Esophagus muscularis mucosa (tissue), 4 donors: ENCODE measurements around the gene IFNL1. TPM values are rescaled to one million over a fixed set of nuclear protein-coding genes. Genes with fewer than 3 reads are reported as not detected.

Experiments used
- DNase-seq: peaks from one replicate; pipeline ENCODE4 v3.0.0-alpha.2; 2017; ENCODE audit errors: extremely low spot score
- H3K27ac ChIP-seq, 4 donors: fragments of 200-600 bp; sonication (generic); replicated peaks in 1 of 4; 1 replicate in 3 of 4; 2 replicates in 1 of 4; pipeline ENCODE4 v1.5.1; 2016 to 2019; ENCODE audit warnings: mild to moderate bottlenecking in 1 of 4
- H3K27me3 ChIP-seq, 4 donors: fragments of 200-600 bp; sonication (generic); one replicate each; pipeline versions ENCODE4 v1.5.1 to v1.6.0; 2016 to 2019
- H3K36me3 ChIP-seq, 4 donors: fragments of 200-600 bp; sonication (generic); one replicate each; pipeline ENCODE4 v1.5.1; 2016 to 2019
- H3K4me1 ChIP-seq, 4 donors: fragments of 200-600 bp; sonication (generic); one replicate each; pipeline ENCODE4 v1.5.1; 2016 to 2019
- H3K4me3 ChIP-seq, 4 donors: fragments of 200-600 bp; sonication (generic); 1 replicate in 2 of 4; 2 replicates in 2 of 4; pipeline ENCODE4 v1.5.1; 2016 to 2019; ENCODE audit warnings: mild to moderate bottlenecking in 4 of 4, moderate library complexity in 1 of 4
- H3K9me3 ChIP-seq, 4 donors: fragments of 200-600 bp; sonication (generic); 1 replicate in 3 of 4; 2 replicates in 1 of 4; pipeline ENCODE4 v1.5.1; 2016 to 2019
- CTCF ChIP-seq, 3 experiments: fragments of 200-600 bp in 2 of 3; fragments of 450-650 bp in 1 of 3; sonication (generic) in 2 of 3; IDR thresholded peaks; one replicate each; pipeline ENCODE4 v1.5.1; 2017 to 2019; ENCODE audit warnings: antibody characterized with exemption in 3 of 3, mild to moderate bottlenecking in 2 of 3, moderate library complexity in 1 of 3
- EP300 ChIP-seq: sonication (generic); formaldehyde crosslinking; IDR thresholded peaks from one replicate; pipeline ENCODE4 v1.6.1; 2017; ENCODE audit warnings: antibody characterized with exemption
- POLR2A ChIP-seq: fragments of 450-650 bp; IDR thresholded peaks from one replicate; pipeline ENCODE4 v1.6.1; 2017; ENCODE audit warnings: antibody characterized with exemption, moderate library complexity, mild to moderate bottlenecking, low read depth
- POLR2AphosphoS5 ChIP-seq, 2 donors: sonication (generic); formaldehyde crosslinking; IDR thresholded peaks; one replicate each; pipeline ENCODE4 v1.6.1; 2017; ENCODE audit warnings: antibody characterized with exemption in 2 of 2
- WGBS: methylation state at CpG from one replicate; pipeline ENCODE4 v1.1.5; 2018; 5-methylcytosine and 5-hydroxymethylcytosine counted together
- intact Hi-C: fragments of 100-400 bp; cut with DNase I; formaldehyde crosslinking; loops from one replicate; pipeline ENCODE4 v1.15.1; 2023
- total RNA-seq, 4 donors: library from RNA; depleted of rRNA; stranded (reverse); fragments of >200 nt; gene quantifications; one replicate each; pipeline versions ENCODE4 v1.1.0 to v1.2.1, GENCODE V29; 2016

The IFNL1 gene
- total RNA-seq, 4 donors from 2014 or later: not detected

- H3K4me3 ChIP-seq: no peak overlapping the region
- intact Hi-C loops: no loop called here
- TF ChIP-seq POLR2AphosphoS5 (IDR thresholded peaks at IDR 0.05) (no peak), CTCF (IDR thresholded peaks at IDR 0.05) (no peak), POLR2A (no peak), EP300 (no peak)
- no peaks in the 10 kb centered on the region for H3K4me1 ChIP-seq
- H3K27me3 ChIP-seq: peaks cover 0 to 61% (median 0%) of the 10 kb centered on the region in 4 donors
- H3K27ac ChIP-seq: no peak overlapping the region
- no peaks in the 10 kb centered on the region for H3K9me3 ChIP-seq
- no peak for DNase-seq
- 87% methylated on average over 28 of the region's 29 CpGs for WGBS
- H3K36me3 ChIP-seq: no peaks in the 10 kb centered on the region
Observed at GRCh38 chr19:39254531-39255345, 41.5 kb upstream of the IFNL1 start.

GRCh38 chr19:39257227-39257626 is 39.0 kb upstream of the IFNL1 start:
- no peak for DNase-seq
- intact Hi-C loops: no loop called here
- Histone ChIP-seq H3K36me3 (no peaks in the 10 kb centered on the region), H3K4me1 (no peaks in the 10 kb centered on the region), H3K9me3 (no peaks in the 10 kb centered on the region), H3K4me3 (no peak overlapping the region), H3K27ac (no peak overlapping the region), H3K27me3 (peaks cover 0 to 67% (median 2%) of the 10 kb centered on the region in 4 donors)
- TF ChIP-seq POLR2A (no peak), EP300 (no peak), POLR2AphosphoS5 (IDR thresholded peaks at IDR 0.05) (no peak)
- whole genome bisulfite sequencing: 97% methylated on average over 4 of the region's 4 CpGs

- Histone ChIP-seq H3K4me3 (no peak overlapping the region), H3K4me1 (peaks cover 6 to 20% (median 18%) of the 10 kb centered on the region in 4 donors), H3K27ac (no peak overlapping the region), H3K27me3 (peaks cover 3 to 82% (median 28%) of the 10 kb centered on the region in 4 donors), H3K9me3 (no peaks in the 10 kb centered on the region), H3K36me3 (no peaks in the 10 kb centered on the region)
- intact Hi-C loops: no loop called here
- DNase-seq: no peak
- TF ChIP-seq POLR2A: no peak
- TF ChIP-seq EP300: no peak
- TF ChIP-seq POLR2AphosphoS5 (IDR thresholded peaks at IDR 0.05): no peak
- no peak for TF ChIP-seq CTCF (IDR thresholded peaks at IDR 0.05)
- 95% methylated on average over 3 of the region's 3 CpGs for WGBS
Observed at GRCh38 chr19:39261704-39262103, 34.5 kb upstream of the IFNL1 start.

GRCh38 chr19:39262496-39262895 is 33.7 kb upstream of the IFNL1 start:
- intact Hi-C loops: no loop called here
- Histone ChIP-seq H3K36me3 (no peaks in the 10 kb centered on the region), H3K4me3 (no peak overlapping the region), H3K4me1 (peaks cover 6 to 20% (median 18%) of the 10 kb centered on the region in 4 donors), H3K27ac (no peak overlapping the region), H3K27me3 (peaks cover 3 to 85% (median 28%) of the 10 kb centered on the region in 4 donors), H3K9me3 (no peaks in the 10 kb centered on the region)
- DNase-seq: no peak
- 95% methylated on average over 4 of the region's 4 CpGs for WGBS
- TF ChIP-seq EP300 (no peak), CTCF (IDR thresholded peaks at IDR 0.05) (no peak), POLR2A (no peak), POLR2AphosphoS5 (IDR thresholded peaks at IDR 0.05) (no peak)

GRCh38 chr19:39263912-39264305 is 32.3 kb upstream of the IFNL1 start:
- WGBS: 6% methylated on average over 3 of the region's 17 CpGs
- intact Hi-C loops: no loop called here
- H3K36me3 ChIP-seq: no peaks in the 10 kb centered on the region
- H3K9me3 ChIP-seq: no peaks in the 10 kb centered on the region
- H3K27me3 ChIP-seq: peaks cover 3 to 77% (median 28%) of the 10 kb centered on the region in 4 donors
- no peak overlapping the region for H3K4me3 ChIP-seq
- peaks cover 6 to 20% (median 18%) of the 10 kb centered on the region in 4 donors for H3K4me1 ChIP-seq
- no peak for DNase-seq
- no peak overlapping the region for H3K27ac ChIP-seq
- TF ChIP-seq CTCF (IDR thresholded peaks at IDR 0.05): no peak
- TF ChIP-seq EP300: no peak
- TF ChIP-seq POLR2AphosphoS5 (IDR thresholded peaks at IDR 0.05): no peak
- TF ChIP-seq POLR2A: no peak
